SKM-1 (cell line): ENCODE measurements around the gene TBX2.
"Not testable (repeated sequence)": the region's sequence is repeated elsewhere in the genome, so short reads cannot be mapped to it uniquely, and the experiment has no call there.

Experiments
- DNase-seq: peaks from one replicate; lab custom pipeline; 2025; ENCODE audit not compliant: unreplicated experiment; lab: John Stamatoyannopoulos, UW

TBX2 gene

DNA sequence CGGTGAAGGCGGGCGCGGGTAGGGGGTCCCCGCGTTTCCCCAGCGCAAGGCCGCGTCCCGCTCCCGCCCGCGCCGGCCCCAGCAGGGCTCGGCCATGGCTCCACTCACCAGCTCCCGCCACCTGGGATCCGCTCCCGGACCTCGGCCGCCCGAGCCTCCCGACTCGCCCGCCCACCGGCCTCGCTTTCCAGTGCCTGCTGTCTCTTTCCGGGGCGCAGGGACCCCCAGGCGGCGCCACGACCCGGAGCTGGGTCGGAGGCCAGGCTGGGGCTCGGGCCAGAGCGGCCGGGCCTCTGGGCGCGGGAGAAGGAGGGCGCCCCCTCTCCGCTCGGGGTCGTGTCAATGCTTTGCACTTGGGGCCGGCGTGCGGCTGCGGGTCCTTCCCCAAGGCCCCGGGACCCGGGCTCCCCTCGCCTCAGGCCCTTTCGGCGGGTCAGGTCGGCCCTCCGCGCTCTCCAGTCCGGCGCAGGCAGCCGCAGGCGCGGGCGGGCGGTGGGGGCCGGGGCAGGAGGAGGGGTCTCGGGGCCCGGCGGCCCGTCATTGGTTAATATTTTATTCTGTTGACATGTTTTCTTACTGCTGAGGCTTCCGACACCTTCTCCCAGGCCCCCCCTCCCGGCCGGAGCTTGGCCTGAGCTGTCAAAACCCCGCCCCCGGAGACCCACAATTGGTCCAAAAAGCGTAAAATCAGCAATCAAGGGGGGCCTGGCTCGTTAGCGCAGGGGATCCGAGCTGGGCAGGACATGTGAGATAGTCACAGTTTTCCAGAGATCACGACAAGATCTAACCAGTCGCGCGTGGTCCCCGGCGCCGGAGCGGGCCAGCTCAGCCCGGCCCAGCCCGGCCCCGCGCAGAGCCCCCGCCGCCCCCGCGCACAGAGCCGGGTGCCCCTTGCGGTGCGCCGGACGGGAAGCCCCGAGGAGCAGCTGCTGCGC is at the start of gene TBX2:
Gene TBX2 (plus strand): TSS at position 713 of the 935 bp plus-strand sequence. CDS start 334 bp downstream, outside the sequence.
- DNase-seq = peak; percentile 34

DNA sequence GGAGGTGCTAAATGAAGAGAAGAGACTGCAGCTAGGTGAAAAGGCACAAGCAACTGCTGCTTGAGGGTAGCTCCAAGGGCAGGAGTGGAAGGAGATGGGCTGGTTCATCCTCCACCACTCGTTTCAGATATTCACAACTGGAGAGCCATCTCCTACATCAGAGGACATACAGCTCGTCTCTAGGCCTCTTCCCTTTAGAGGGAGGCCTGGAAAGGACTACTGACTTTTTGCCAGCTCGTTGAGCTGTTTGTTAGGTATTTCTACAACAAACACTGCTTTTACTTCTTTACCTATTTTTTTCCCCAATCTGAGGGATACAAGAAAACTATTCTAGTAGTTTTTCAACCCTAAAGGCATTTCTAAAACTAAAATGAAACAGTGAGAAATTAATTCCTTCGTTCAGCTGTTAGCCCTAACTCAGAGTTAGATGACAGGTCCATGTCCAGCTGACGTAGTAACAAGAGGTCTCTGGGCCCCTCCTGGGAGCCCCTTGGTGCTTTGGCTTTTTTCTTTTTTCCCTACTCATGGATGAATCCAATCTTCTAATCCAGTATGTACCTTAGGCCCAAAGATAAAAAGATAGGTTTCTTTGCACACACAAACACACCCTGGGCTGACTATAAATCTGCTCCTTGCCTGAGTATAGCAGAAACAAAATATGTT is 47.8 kb upstream of the TBX2 start:
- no peak for DNase-seq

DNA sequence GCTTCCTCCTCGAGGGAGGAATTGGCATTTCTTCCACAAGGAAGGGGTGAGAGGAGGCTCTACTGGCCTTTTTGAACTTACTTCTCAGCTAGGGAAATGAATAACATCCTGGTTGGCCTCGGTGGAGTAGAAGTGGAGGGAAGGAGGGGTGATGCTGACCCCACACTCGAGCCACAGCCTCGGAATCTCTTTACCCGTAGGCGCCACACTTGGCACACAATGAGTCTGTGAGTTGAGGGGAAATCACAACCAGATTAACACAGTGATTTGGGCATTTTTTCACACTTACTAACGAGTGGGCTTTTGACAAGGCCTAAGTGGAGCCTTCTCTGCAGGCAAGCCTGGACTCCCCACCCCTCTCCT is 47.3 kb upstream of the TBX2 start:
- DNase-seq = no peak

DNA sequence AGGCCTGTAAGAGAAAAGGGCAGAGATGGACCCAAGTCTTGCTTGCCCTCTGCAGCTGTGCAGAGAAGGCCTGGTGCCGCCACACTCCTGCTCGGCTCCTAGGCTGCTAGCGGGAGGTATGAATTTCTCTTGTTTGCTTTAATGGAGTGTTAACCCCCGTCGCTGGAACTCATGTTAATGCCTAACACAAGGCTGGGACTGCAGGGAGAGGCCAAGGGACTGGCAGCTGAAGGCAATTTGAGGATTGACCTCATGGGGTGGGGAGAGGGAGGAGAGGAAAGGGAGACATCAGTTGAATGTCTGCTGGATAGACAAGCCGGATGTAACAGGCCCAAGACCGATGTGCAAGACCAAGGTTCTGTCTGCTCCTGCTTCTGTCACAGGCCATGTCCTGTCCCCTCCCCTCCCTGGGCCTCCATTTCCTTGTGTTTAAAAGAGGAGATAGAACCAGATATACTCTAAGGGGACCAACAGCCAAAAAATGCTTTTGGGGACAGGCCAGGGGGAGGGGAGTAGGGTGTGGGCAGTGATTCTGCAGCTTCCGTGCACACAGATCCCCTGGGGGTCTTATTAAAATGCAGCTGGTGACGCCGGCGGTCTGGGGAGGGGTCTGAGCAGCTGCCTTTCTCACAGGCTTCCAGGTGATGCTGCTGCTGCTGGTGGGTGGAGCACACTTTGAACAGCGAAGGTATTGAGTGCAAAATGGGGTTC is 46.7 kb upstream of the TBX2 start:
- no peak for DNase-seq

DNA sequence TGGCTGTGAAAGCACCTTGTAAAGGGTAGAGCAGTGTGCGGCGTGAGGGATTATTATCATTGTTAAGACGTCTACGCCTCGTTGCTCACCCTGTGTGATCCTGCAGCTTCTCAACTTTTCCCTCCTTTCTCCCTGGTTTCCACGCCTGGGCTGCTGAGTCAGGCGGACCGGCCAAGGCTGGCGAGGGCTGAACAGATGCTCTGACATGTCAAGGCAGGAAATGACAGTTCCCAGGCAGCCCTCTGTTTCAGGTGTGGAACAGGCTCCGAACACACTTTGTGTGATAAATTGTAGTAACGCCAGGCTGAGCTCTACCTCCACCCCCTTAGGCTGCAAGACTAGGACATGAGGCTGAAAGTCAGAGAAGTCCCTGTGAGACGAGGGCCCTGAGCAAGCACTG is 46.0 kb upstream of the TBX2 start:
- DNase-seq = no peak

DNA sequence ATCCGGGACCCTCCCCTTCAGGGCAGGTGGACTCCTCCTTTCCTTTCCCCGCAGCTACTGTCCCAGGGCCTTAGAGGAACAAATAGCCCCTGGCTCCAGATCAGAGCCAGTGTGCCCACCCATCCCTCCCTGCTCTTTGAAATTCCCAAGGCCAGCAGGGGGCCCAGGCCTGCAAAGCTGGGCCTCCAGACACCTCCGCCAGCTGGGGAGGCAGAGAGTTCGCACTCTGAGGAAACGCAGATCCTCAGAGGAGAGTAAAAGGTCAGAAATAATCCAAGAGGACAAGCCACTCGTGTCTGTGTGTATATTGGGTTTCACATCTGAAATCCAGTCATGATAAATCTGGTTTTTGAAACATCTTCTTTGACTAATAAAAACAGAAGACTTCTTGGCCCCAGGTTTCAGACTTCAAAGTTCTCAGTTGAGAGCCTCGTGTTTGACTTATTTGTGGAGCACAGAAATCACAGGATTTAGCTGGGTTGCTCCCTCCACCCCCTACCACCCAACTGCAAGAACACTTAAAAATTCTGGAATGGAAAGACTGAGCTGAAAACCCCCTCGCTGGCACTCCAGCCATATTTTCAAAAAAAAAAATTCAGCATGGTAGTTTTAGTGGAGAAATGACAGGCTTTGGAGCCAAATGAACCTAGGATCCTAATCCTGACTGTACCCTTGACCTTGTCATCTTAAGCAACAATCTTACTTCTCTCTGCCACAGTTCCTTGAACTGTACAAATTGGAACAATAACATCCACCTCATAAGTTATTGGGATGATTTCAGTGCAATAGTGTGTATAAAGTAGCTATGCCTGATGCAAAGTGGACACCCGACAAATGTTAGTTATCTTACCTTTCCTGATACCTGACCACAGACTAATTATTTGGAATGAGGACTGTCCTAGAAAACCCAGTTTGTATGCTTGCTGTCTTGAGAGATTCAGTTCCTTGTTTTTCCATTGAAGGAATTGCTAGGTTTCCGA is 44.5 kb upstream of the TBX2 start:
- DNase-seq = no peak

DNA sequence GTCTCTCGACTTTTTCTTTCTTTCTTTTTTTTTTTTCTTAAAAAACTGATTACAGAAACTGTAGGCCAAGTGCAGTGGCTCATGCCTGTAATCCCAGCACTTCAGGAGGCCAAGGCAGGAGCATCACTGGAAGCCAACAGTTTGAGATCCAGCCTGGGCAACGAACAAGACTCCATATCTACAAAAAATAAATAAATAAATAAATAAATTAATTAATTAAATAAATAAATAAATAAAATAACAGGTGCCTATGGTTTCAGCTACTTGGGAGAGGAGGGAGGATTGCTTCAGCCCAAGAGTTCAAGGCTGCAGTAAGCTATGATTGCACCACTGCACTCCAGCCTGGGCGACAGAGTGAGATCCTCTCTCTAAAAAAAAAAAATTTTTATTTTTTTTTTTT is 42.6 kb upstream of the TBX2 start:
- not testable (repeated sequence) for DNase-seq

DNA sequence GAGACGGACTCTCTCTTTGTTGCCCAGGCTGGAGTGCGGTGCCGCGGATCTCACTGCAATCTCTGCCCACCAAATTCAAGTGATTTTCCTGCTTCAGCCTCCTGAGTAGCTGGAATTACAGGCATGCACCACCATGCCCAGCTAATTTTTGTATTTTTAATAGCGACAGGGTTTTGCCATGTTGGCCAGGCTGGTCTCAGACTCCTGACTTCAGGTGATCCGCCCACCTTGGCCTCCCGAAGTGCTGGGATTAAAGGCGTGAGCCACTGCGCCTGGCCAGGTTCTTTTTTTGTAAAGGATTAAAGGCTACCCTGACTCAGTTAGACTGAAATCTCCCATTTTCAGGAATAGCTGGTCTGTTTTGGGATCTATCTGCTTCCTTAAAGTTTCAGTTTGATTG is 40.1 kb upstream of the TBX2 start:
- DNase-seq = not testable (repeated sequence)

DNA sequence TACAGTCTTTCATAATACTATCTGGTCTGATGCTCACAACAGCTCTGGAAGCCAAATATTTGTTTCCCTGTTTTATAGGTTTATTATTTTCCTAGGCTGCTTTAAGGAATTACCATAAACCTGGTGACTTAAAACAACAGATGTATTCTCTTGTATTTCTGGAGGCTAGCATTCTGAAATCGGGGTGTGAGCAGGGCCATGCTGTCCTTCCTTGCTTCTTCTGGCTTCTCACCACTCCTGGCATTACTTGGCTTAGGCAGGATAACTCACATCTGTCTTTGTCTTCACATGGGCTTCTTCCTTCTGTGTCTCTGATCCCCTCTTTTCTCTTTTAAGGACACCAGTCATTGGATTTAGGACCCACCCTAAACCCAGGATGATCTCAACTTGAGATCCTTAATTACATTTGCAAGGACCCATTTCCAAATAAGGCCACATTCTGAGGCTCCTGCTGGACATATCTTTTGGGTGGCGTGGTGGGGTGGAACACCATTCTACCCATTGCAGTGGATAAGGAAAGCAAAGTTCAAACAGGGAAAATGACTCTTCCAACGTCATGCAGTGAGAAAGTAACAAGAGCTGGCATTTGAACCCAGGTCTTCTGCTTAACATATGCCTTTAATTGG is 39.2 kb upstream of the TBX2 start:
- no peak for DNase-seq

DNA sequence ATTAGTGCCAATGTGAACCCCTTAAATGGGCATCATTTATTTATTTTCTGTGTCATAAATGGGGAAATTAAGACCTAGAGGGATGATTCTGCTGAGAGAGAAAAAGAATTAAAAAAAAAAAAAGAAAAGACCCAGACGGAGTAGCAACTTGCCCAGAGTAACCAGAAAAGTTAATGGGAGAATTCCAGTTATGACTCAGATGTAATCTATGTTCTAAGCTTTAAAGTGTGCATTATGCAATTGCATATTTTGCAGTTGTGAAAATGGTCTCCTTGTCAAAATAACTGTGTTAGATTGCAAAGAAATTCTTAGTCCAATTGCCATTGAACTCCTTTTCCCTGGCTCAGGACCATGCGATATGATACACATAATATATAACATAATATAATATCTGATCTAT is 38.6 kb upstream of the TBX2 start:
- no peak for DNase-seq

DNA sequence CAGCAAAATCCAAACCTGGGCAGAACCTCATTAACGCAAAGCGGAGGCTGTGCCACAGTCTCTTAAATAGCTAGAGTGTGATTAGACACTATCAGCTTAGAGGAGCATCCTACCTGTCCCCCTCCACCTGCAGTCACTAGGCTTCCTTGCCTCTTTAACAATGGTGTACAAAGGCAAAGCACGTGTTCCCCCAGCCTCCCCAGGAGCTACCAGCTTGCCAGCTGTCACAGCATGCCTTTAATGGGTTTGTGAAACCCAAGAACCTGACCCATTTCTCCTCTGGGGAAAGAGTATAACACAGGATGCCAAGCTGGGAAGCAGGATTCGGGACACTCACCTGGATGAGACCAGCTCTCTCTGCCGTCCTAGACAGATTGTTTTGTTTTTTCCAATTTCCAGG is 37.2 kb upstream of the TBX2 start:
- DNase-seq = no peak

DNA sequence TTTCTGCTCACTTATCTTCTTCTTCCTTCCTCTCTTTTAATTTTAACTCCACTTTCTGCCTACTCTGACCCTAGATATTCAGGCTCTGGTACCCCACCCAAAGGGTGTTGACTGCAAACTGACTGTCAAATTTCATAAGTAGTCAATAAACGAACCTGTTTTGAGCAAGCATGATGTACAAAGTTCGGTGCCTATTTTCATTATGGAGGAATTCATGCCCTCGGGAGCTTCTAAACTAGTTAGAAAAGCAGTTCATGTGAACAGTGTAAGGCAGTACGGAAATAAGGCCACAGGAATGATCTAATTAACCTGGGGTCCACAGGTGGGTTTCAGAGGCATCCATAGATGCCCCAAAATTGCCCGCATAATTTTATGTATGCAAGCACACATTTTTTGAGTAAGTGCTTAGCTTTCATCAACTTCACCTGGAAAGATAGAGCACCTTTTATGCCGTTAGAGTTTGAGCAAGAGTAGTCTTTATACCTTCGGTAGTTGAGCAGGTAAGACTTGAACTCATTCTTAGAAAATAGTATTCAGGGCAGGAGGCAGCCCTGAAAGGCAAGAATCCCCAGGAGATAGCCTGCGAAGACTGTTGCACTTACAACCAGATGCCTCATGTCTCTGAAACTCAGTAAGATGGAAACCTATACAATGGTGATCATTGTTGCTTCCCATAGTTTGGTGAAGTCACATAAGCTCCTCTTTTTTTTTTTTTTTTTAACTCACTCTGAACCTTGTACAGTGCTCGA is 36.6 kb upstream of the TBX2 start:
- no peak for DNase-seq

DNA sequence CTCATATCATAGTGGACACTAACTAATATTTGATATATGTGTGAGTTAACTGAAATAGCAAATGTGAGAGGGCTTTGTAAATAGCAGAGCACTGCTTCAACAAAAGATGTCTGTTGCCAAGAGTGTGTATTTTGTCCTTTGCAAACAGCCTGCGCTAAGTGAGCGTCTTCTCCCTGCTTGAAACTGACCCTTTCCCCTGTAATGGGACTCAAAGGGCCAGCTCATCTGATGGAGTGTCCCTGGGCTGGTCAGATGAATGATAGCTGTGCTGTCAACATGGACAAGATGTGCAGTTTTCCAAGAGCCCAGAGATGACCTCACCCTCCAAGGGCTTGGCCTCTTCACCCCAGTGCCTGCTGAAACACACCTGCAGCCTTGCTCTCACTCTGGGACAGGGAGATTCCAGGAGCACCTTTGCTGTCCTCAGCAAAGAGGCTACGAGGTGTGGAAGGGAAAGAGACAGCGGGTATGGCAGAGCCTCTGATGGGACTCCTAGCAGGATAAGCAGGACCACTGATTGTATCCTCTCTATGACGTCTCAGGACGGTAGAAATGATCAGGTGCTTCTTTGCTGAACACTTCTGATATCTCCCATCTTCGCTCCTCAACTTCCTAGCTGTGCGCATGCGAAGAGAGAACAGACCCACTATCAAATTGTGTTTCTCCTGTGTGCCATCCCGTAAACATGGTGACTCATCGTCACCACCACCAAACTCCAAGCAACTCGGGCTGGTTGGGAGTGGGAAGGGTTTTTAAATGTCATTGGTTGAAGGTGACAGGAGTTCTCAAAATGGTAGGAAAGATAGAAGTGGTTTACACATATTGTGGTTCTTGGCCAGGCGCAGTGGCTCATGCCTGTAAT is 35.8 kb upstream of the TBX2 start:
- DNase-seq = no peak

DNA sequence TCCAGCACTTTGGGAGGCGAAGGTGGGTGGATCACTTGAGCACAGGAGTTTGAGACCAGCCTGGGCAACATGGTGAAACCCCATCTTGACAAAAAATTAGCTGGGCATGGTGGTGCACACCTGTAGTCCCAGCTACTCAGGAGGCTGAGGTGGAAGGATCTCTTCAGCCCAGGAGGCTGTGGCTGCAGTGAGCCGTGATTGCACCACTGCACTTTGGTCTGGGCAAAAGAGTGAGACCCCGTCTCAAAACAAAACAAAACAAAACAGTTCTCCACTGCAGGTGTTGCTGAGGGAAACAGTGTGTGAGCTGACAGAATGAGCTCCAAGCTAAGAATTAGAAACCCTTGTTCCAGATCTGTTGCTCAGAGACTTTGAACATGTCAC is 35.2 kb upstream of the TBX2 start:
- no peak for DNase-seq

DNA sequence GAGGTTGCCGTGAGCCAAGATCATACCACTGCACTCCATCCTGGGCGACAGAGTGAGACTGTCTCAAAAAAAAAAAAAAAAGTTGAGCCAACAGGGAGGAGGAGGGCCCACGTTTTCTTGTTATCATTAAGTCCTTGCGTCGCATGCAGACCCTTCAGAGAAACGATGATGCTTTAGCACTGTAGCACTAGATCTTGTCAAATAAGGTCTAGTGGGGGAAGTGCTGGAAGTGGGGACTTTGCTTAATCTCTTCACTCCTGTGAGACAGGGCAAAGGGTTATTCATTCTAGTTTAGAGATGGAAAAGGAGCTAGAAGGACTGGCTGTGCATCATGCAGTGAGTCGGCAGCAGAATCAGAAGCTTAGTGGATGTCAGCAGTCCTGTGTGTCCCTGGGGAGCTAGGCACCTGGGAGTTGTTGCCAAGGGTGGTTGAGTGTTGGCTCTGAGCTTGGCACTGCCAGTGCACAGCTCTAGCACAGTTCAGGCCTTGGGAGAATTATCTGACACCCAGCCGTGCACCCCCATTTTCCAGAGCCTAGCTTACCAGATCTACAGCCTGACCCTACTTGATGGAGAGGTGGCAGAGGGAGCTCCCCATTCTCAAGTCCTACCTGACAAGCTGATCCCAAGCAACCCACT is 33.4 kb upstream of the TBX2 start:
- DNase-seq = no peak

DNA sequence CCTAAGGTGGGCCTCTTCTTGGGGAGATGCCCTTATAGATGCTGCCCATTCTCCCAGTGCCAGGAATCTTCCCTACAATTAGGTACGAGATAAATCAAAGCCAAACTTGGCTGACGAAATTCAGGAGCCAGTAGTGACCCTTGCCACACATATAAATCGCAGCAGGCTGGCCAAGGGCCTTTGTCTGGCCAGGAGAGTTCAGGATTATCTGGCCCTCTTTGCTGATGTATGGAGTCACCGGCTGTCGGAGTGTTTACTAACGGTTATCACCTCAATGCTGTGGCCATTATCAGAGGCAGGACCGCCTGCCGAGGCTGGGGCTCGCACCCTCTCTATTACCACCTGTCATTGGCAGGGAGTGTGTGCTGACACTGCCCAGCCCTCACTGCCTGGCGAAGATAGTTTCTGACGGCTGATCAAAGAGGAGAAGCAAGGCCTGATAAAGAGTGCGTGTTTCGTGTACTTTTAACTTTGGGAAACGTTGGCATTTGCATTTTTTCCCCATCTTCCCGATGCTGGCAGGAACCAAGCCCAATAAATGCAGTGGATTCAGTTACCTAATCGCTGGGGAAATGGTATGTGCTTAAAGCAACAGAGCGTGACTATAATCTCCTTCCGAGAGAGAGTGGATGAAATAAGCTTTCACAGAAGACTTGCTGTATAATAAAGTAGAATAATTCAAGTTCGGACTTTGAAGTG is 32.8 kb upstream of the TBX2 start:
- no peak for DNase-seq

DNA sequence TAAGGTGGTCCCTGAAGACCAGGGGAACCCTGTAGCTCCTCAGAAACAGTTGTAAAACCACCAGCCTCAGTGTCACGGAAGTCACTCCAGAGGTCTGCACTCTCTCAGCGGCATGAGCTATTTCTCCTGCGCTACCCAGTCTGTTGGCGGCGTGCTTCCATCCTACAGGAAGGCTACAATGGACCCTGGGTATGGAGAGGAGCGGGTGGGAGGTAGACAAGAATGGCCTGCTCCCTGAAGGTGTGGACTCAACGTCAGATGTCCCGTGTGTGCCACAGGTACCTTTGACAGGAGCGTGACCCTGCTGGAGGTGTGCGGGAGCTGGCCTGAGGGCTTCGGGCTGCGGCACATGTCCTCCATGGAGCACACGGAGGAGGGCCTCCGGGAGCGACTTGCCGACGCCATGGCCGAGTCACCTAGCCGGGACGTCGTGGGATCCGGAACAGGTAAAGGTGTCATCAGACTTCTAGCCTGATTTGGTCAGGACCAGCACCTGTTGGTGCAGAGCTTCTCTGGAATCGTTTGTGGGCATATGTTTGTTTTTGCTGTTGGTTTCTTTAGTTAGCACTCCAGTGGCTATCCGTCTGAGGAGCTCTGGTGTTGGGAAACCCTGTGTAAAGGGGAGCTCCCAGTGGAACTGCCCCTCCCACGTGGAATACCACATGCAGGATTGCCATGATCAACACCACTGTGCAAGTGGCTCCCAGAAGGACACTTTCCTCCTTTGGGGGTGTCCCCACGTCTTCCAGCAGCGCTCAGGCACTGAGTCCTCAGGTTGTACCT is 31.4 kb upstream of the TBX2 start:
- no peak for DNase-seq
